ENCODE measurements around the gene MRC2. TPM values are rescaled to one million over a fixed set of nuclear protein-coding genes. Genes with fewer than 3 reads are reported as not detected.

Gene MRC2, protein sequence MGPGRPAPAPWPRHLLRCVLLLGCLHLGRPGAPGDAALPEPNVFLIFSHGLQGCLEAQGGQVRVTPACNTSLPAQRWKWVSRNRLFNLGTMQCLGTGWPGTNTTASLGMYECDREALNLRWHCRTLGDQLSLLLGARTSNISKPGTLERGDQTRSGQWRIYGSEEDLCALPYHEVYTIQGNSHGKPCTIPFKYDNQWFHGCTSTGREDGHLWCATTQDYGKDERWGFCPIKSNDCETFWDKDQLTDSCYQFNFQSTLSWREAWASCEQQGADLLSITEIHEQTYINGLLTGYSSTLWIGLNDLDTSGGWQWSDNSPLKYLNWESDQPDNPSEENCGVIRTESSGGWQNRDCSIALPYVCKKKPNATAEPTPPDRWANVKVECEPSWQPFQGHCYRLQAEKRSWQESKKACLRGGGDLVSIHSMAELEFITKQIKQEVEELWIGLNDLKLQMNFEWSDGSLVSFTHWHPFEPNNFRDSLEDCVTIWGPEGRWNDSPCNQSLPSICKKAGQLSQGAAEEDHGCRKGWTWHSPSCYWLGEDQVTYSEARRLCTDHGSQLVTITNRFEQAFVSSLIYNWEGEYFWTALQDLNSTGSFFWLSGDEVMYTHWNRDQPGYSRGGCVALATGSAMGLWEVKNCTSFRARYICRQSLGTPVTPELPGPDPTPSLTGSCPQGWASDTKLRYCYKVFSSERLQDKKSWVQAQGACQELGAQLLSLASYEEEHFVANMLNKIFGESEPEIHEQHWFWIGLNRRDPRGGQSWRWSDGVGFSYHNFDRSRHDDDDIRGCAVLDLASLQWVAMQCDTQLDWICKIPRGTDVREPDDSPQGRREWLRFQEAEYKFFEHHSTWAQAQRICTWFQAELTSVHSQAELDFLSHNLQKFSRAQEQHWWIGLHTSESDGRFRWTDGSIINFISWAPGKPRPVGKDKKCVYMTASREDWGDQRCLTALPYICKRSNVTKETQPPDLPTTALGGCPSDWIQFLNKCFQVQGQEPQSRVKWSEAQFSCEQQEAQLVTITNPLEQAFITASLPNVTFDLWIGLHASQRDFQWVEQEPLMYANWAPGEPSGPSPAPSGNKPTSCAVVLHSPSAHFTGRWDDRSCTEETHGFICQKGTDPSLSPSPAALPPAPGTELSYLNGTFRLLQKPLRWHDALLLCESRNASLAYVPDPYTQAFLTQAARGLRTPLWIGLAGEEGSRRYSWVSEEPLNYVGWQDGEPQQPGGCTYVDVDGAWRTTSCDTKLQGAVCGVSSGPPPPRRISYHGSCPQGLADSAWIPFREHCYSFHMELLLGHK (N-terminal part only)
- 28.2 and 30.7 TPM in 2 replicates for total RNA-seq
- long read RNA-seq, result 0 reads

DNA sequence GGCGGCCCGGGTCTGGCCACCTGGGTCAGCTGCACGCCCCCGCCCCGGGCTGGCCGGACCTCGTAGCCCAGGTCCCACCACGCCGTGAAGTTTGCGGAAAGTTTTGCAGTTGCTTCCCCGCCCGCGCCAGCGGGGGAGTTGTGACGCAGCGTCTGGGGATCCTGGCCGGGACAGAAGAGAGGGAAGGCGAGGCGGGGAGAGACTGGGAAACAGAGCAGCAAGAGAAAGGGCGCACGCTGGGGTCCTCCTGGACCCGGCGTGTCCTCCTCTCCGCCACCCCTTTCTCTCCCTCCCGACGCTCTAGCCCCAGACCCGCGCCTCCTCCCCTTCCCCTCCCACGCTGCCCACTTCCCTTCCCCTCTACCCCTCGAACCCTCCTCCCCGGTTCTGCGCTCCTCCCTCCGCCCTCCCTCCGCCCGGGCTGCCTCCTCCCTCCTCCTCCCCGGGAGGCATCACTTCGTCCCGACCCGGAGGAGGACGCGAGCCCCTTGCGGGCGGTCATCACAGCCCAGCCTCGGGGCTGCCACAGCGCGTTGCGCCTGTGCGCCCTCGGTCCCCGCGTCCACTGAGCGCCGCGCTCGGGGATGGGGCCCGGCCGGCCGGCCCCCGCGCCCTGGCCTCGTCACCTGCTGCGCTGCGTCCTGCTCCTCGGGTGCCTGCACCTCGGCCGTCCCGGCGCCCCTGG, at the start of gene MRC2:
Gene MRC2 (plus strand): TSS at position 452 of the 685 bp plus-strand sequence. CDS start 133 bp downstream, at position 585.
- peaks cover 6% of the 10 kb centered on the region for H3K36me3 Mint-ChIP-seq (ENCODE audit: low read depth)
- H3K27me3 Mint-ChIP-seq (ENCODE audit: low read depth), result peaks cover 13% of the 10 kb centered on the region
- peaks cover 32% of the 10 kb centered on the region for H3K4me1 Mint-ChIP-seq
- peak within 1 kb of the TSS; percentile 83 for H3K27ac Mint-ChIP-seq (ENCODE audit: unreplicated experiment)
- no peaks in the 10 kb centered on the region for H3K9me3 Mint-ChIP-seq
- TF ChIP-seq, protein P1, sequence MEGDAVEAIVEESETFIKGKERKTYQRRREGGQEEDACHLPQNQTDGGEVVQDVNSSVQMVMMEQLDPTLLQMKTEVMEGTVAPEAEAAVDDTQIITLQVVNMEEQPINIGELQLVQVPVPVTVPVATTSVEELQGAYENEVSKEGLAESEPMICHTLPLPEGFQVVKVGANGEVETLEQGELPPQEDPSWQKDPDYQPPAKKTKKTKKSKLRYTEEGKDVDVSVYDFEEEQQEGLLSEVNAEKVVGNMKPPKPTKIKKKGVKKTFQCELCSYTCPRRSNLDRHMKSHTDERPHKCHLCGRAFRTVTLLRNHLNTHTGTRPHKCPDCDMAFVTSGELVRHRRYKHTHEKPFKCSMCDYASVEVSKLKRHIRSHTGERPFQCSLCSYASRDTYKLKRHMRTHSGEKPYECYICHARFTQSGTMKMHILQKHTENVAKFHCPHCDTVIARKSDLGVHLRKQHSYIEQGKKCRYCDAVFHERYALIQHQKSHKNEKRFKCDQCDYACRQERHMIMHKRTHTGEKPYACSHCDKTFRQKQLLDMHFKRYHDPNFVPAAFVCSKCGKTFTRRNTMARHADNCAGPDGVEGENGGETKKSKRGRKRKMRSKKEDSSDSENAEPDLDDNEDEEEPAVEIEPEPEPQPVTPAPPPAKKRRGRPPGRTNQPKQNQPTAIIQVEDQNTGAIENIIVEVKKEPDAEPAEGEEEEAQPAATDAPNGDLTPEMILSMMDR (conservative IDR thresholded peaks at IDR 0.05), result no peak
- H3K4me3 Mint-ChIP-seq, result peak within 1 kb of the TSS; percentile 96
- peak; percentile 63 for DNase-seq (ENCODE audit: low read depth, low spot score)

- Mint-ChIP-seq H3K27me3 (ENCODE audit: low read depth) (no peaks in the 10 kb centered on the region), H3K4me3 (no peak overlapping the region), H3K36me3 (ENCODE audit: low read depth) (peaks cover 9% of the 10 kb centered on the region), H3K27ac (ENCODE audit: unreplicated experiment) (no peak overlapping the region), H3K9me3 (no peaks in the 10 kb centered on the region), H3K4me1 (no peaks in the 10 kb centered on the region)
- TF ChIP-seq, protein P1 (conservative IDR thresholded peaks at IDR 0.05), result no peak
- DNase-seq (ENCODE audit: low read depth, low spot score), result no peak
These were observed 48.5 kb upstream of the MRC2 start for GRCh38 chr17:62578757-62579487.

- TF ChIP-seq, protein P1 (conservative IDR thresholded peaks at IDR 0.05), result no peak
- DNase-seq (ENCODE audit: low read depth, low spot score), result no peak
- Mint-ChIP-seq H3K27me3 (ENCODE audit: low read depth) (no peaks in the 10 kb centered on the region), H3K4me1 (no peaks in the 10 kb centered on the region), H3K9me3 (no peaks in the 10 kb centered on the region), H3K4me3 (no peak overlapping the region), H3K36me3 (ENCODE audit: low read depth) (peaks cover 2% of the 10 kb centered on the region), H3K27ac (ENCODE audit: unreplicated experiment) (no peak overlapping the region)
These were observed 46.5 kb upstream of the MRC2 start for GRCh38 chr17:62580947-62581346.

GRCh38 chr17:62581764-62582163, 45.7 kb upstream of the MRC2 start:
- no peaks in the 10 kb centered on the region for H3K27me3 Mint-ChIP-seq (ENCODE audit: low read depth)
- DNase-seq (ENCODE audit: low read depth, low spot score), result no peak
- H3K4me3 Mint-ChIP-seq, result no peak overlapping the region
- H3K36me3 Mint-ChIP-seq (ENCODE audit: low read depth), result peaks cover 2% of the 10 kb centered on the region
- H3K4me1 Mint-ChIP-seq, result no peaks in the 10 kb centered on the region
- H3K9me3 Mint-ChIP-seq, result no peaks in the 10 kb centered on the region
- H3K27ac Mint-ChIP-seq (ENCODE audit: unreplicated experiment), result no peak overlapping the region
- TF ChIP-seq, protein P1 (conservative IDR thresholded peaks at IDR 0.05), result no peak
